Psoas muscle (tissue), 8 donors: ENCODE results near the gene WWOX. TPM values are rescaled to one million over a fixed set of nuclear protein-coding genes. Genes with fewer than 3 reads are reported as not detected.

Experiments
- ATAC-seq, 4 donors: fragments of 200-7000 bp; cut with Tn5 transposase; one replicate each; pipeline ENCODE4 v1.9.1; 2020; ENCODE audit warnings: moderate library complexity in 3 of 4, mild to moderate bottlenecking in 2 of 4
- DNase-seq, 2 donors: peaks; one replicate each; pipeline ENCODE4 v3.0.0-alpha.2; 2020
- H3K27ac ChIP-seq: fragments of 200-600 bp; one replicate; pipeline ENCODE4 v1.8.0; 2022
- H3K27me3 ChIP-seq, 3 donors: fragments of 200-600 bp in 1 of 3; one replicate each; pipeline versions ENCODE4 v1.6.1 to v1.8.0; 2013 to 2022; ENCODE audit warnings: low read length in 2 of 3, mild to moderate bottlenecking in 2 of 3, moderate library complexity in 1 of 3; ENCODE audit not compliant: insufficient read depth in 3 of 3
- H3K36me3 ChIP-seq, 2 donors: fragments of 200-600 bp in 1 of 2; one replicate each; pipeline versions ENCODE4 v1.6.1 to v1.8.0; 2013 to 2022; ENCODE audit warnings: low read depth in 1 of 2, mild to moderate bottlenecking in 1 of 2, moderate library complexity in 1 of 2; ENCODE audit not compliant: insufficient read depth in 1 of 2
- H3K4me1 ChIP-seq: fragments of 200-600 bp; one replicate; pipeline ENCODE4 v1.8.0; 2022
- H3K4me3 ChIP-seq: fragments of 200-600 bp; one replicate; pipeline ENCODE4 v1.8.0; 2022; ENCODE audit warnings: mild to moderate bottlenecking
- H3K9me3 ChIP-seq: fragments of 200-600 bp; one replicate; pipeline ENCODE4 v1.8.0; 2022
- WGBS, 3 donors: extraction: QIAGEN DNeasy Blood & Tissue Kit; methylation state at CpG; one replicate each; pipeline versions ENCODE4 v1.1.6 to v1.1.7; 2013; 5-methylcytosine and 5-hydroxymethylcytosine counted together
- intact Hi-C, 2 donors: fragments of 100-400 bp; cut with DNase I; formaldehyde crosslinking; loops; one replicate each; pipeline versions ENCODE4 v1.11.0 to v1.14.2; 2022
- polyA plus RNA-seq, 3 donors: library from polyadenylated mRNA; stranded (reverse); fragments of 200-250 nt; gene quantifications; one replicate each; pipeline ENCODE4 v1.2.3, GENCODE V29; 2013
- total RNA-seq, 4 donors: library from RNA; stranded (reverse); fragmentation: NEBNext Ultra II Directional in 2 of 4; extraction: Animal tissue kit (Norgen Biotek cat#: 25700) in 2 of 4; gene quantifications; one replicate each; pipeline versions ENCODE4 v1.2.1 to v1.2.4, GENCODE V29; 2021 to 2023
- TF ChIP-seq, protein P1 (sequence below): fragments of 200-600 bp; IDR thresholded peaks from one replicate; pipeline ENCODE4 v1.8.0; 2022; ENCODE audit warnings: antibody characterized with exemption
- donor health status: healthy with polysubstance abuse.
- donor health status: DM: no; HTN: no; CAD: no; lungs with moderate emphysema.
- donor health status: Bipolar disorder and iron deficiency.
- donor health status: healthy.
- donor health status: DM: yes; HTN: yes; CAD: no.
- donor health status: DM: no; HTN: no; CAD: no.
- donor health status: DM: no; HTN: no; CAD: no.
- donor health status: DM: yes; HTN: yes; CAD: no.

Gene WWOX
- total and polyA plus RNA-seq, 7 donors = 3.1 to 6.6 (median 5.0) TPM

DNA sequence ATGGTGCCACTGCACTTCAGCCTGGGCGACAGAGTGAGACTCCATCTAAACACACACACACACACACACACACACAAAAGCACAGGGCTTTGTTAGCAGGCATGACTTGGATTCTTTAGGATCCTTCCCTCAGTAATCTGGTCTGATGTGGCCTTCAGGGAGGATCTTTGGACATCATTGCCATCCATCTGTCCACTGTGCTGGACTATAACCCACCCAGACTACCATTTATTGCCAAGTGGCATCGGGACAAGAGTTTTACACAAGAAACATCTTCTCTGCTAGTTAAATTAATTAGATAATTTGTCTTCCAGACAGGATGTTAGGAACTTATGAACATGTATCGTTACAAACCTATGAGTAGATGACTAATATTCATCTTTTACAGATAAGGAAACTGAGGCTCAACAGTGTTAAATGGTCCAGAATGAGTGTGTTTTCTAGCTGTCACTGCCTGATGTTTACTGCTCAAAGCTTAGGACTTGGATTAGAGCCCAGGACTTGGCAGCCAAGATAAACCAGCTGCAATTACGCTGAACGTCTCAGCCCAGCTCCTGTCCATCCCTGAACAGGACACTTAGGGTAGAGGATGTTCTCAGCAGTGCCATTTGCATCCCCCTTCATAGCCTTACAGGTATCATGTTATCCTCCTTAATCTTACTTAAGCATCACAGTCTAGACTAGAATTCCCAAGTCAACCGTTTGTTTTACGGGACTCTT, 285.8 kb downstream of the WWOX start:
- H3K4me1 ChIP-seq = peaks cover 6% of the 10 kb centered on the region
- intact Hi-C loops = no loop called here
- ATAC-seq (peak in 3 of 4 donors; percentile 35 to 71 (median 50)), DNase-seq (no peak)
- no peaks in the 10 kb centered on the region for H3K27me3 ChIP-seq
- H3K27ac ChIP-seq = no peak overlapping the region
- 31 to 41% (median 32%) methylated on average over 7 of the region's 7 CpGs for WGBS, 3 donors
- H3K4me3 ChIP-seq = no peak overlapping the region
- H3K36me3 ChIP-seq = no peaks in the 10 kb centered on the region
- TF ChIP-seq, protein P1, sequence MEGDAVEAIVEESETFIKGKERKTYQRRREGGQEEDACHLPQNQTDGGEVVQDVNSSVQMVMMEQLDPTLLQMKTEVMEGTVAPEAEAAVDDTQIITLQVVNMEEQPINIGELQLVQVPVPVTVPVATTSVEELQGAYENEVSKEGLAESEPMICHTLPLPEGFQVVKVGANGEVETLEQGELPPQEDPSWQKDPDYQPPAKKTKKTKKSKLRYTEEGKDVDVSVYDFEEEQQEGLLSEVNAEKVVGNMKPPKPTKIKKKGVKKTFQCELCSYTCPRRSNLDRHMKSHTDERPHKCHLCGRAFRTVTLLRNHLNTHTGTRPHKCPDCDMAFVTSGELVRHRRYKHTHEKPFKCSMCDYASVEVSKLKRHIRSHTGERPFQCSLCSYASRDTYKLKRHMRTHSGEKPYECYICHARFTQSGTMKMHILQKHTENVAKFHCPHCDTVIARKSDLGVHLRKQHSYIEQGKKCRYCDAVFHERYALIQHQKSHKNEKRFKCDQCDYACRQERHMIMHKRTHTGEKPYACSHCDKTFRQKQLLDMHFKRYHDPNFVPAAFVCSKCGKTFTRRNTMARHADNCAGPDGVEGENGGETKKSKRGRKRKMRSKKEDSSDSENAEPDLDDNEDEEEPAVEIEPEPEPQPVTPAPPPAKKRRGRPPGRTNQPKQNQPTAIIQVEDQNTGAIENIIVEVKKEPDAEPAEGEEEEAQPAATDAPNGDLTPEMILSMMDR = no peak
- H3K9me3 ChIP-seq = no peaks in the 10 kb centered on the region

DNA sequence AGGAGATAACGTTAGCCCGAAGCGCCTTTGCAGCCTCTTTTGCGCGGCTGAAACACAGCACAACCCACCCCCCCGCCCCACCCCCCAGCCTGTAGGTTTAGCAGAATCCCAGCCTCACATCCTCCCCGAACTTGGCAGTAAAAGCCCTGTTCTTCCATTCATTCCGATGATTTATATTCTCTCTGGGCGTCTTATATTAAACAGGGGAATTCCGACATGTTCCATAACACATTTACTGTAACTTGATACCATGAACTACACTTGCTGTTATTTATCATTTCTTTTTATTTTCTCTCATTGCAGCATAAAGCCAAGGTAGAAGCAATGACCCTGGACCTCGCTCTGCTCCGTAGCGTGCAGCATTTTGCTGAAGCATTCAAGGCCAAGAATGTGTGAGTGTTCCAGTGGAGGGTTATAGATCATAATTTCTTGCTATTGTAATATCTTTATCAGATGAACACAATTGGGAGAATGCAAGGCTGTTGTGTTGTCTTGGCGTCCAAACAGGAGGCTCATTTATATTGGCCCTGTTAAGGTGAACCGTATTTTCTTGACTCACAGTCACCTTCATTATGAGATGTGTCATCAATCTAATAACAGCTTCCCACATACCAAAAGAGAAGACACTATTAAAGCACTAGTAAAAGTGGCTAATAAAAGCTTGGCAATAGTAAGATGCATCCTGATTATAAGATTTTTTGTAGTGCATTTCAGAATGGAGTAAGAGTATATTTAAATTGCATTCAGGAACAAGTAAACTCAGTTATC, 287.3 kb downstream of the WWOX start:
- no peak for DNase-seq
- Histone ChIP-seq H3K4me3 (no peak overlapping the region), H3K4me1 (peaks cover 11% of the 10 kb centered on the region), H3K36me3 (no peaks in the 10 kb centered on the region), H3K27me3 (no peaks in the 10 kb centered on the region), H3K27ac (no peak overlapping the region), H3K9me3 (no peaks in the 10 kb centered on the region)
- intact Hi-C loops = no loop called here
- WGBS, 3 donors = 71 to 74% (median 74%) methylated on average over 15 of the region's 15 CpGs
- ATAC-seq = peak in 3 of 4 donors; percentile 44 to 64 (median 53)
- TF ChIP-seq, protein P1 = no peak

DNA sequence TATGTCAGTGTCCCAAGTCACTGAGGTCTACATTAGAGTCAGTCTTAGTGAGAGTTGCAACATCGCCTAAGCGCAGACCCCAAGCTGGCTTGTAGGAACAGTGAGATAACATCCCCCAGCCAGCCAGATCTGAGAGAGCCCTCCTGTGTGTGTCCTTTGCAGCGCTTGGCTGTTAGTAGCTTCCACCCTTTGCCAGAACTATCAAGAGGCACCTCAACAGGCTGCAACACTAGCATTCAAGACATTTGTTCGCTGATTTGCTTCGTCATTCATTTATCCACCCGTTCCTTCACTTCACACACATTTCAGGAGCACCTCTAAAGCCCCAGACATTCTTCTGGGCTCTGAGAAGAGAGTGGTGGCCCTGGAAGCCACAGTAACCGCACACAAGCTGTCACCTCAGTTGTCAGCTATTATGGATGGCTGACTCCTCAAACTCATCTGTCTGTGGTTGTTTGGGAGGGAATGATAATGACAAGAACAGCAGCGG, 289.6 kb downstream of the WWOX start:
- H3K4me1 ChIP-seq = peaks cover 14% of the 10 kb centered on the region
- ATAC-seq = no peak
- WGBS, 3 donors = 87 to 93% (median 89%) methylated on average over 8 of the region's 8 CpGs
- H3K36me3 ChIP-seq = no peaks in the 10 kb centered on the region
- H3K27ac ChIP-seq = no peak overlapping the region
- H3K27me3 ChIP-seq = no peaks in the 10 kb centered on the region
- H3K4me3 ChIP-seq = no peak overlapping the region
- TF ChIP-seq, protein P1 = no peak
- intact Hi-C loops = no loop called here
- no peak for DNase-seq
- no peaks in the 10 kb centered on the region for H3K9me3 ChIP-seq

DNA sequence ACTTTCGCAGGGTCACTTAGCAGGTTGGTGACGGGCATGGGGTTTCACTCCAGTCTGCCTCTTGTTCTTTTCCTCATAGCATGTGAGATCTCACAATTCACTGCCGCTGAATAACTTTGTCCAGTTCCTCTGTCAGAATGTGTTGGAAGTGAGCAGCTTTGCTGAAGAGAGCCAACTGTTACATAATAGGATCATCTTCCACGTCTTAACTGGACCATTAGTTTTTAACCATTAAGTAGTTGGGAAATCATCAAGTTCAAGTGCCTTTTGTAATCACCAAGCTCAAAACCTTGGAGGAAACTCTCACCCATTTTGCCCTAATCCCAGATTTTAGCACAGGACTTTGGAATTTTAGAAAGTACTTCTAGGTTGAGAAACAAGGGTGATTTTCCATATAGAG, 290.6 kb downstream of the WWOX start:
- no peaks in the 10 kb centered on the region for H3K36me3 ChIP-seq
- 25 to 33% (median 25%) methylated on average over 4 of the region's 4 CpGs for WGBS, 3 donors
- intact Hi-C loops = no loop called here
- no peaks in the 10 kb centered on the region for H3K9me3 ChIP-seq
- peaks cover 15% of the 10 kb centered on the region for H3K4me1 ChIP-seq
- H3K4me3 ChIP-seq = no peak overlapping the region
- DNase-seq = no peak
- no peak overlapping the region for H3K27ac ChIP-seq
- no peaks in the 10 kb centered on the region for H3K27me3 ChIP-seq
- TF ChIP-seq, protein P1 = no peak
- peak; percentile 51 to 78 (median 57) for ATAC-seq
